HPDE6-E6E7 (cell line): Measurements from ENCODE around the gene LDLRAD2.
A peak's percentile ranks its signal among the peaks of the same experiment; 100 is the strongest.

Experiments used
- DNase-seq: peaks from one replicate; pipeline ENCODE4 v3.0.0; 2011; ENCODE audit warnings: missing footprints; ENCODE audit errors: extremely low spot score

Gene LDLRAD2

DNA sequence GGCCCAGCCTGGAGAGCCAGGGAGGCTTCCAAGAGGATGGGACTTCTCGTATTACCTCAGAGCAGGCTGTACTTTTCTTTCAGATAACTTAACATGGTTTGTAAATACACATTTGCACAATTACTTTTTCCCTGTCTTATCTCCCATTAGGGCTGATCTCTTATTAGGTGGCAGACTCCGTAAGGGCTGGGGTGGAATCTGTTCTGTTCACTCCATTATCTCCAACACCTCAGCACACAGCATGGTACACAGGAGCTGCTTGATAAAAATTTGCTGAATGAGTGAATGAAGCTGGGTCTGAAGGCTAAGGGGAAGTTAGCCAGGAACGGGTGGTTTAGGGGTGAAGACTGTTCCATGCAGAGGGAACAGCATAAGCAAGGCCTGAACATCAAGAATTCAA lies 48.9 kb downstream of the LDLRAD2 start:
- no peak for DNase-seq

- no peak for DNase-seq
These were observed 49.8 kb downstream of the LDLRAD2 start for GRCh38 chr1:21861602-21862429.

- no peak for DNase-seq
These were observed 51.9 kb downstream of the LDLRAD2 start for GRCh38 chr1:21863981-21864380.

GRCh38 chr1:21864730-21865129 lies 52.7 kb downstream of the LDLRAD2 start:
- no peak for DNase-seq

GRCh38 chr1:21865609-21865942 lies 53.5 kb downstream of the LDLRAD2 start:
- DNase-seq = no peak

- no peak for DNase-seq
These were observed 54.1 kb downstream of the LDLRAD2 start for GRCh38 chr1:21865943-21866706.

GRCh38 chr1:21866707-21867043 lies 54.6 kb downstream of the LDLRAD2 start:
- DNase-seq = no peak

GRCh38 chr1:21867451-21867996 lies 55.5 kb downstream of the LDLRAD2 start:
- no peak for DNase-seq

DNA sequence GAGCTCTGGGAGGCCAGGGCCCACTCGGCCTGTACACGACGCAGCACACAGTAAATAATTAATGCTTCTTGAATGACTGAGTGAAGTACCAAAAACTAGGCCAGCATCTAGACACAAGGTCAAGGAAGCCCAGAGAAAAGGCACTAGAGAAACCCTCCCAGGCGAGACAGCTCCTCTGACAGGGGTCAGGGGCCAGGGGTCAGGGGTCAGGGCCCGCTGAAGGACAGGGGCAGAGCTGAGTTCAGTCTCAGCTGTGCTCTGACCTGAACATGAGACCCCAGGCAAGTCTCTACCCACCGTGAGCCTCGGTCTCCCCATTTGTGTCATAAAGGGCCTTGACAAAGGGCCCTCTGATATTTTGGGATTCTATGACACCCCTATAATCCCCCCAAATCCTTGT lies 56.4 kb downstream of the LDLRAD2 start:
- no peak for DNase-seq

DNA sequence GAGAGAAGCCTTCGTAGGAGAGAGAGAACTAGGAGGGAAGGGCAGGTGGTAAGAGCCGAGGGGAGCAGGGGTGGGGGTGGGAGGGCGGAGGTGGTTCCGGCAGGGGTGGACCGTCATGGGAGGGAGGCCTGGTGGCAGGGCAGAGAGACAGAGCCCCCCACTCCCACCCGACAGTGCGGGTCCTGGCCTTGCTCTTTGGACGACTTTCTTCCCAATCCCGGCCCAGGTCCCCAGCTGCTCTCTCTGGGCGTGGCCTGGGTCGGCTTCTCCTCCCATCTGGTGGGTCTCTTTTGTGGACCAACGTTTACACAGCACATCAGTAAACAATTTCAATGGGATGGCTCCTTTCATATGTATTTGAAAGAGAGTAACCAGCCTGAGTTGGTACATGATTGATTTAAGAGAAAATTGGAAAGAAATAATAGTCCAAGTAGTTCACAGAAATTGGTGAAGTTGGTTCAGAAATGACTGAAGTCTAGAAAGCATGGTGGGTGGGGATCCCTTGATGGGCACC lies 56.9 kb downstream of the LDLRAD2 start:
- DNase-seq = no peak

DNA sequence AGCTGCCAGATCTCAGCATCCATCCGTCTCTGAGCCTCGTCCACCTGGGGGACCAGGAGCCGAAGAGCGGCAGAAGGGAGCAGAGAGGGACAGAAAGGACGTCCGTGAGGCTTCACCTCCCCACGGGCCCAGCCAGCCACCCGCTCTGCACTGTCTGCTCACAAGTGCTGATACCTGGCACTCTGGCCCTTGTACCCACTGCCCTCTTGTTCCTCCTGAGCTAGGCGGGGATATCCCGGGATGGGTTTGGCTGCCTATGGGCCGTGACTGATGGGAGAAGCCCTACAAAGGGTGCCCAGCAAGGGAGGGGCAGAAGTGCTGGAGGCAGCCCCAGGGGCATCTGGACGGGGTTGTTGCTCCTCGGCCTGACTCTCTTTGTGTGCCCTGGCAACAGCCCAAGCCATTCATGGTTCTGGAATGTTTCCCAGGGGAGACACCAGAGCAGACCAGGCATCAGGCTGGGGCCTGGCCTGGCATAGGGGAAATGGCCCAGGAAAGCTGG lies 57.6 kb downstream of the LDLRAD2 start:
- peak; percentile 96 for DNase-seq

GRCh38 chr1:21870611-21871010 lies 58.5 kb downstream of the LDLRAD2 start:
- no peak for DNase-seq

DNA sequence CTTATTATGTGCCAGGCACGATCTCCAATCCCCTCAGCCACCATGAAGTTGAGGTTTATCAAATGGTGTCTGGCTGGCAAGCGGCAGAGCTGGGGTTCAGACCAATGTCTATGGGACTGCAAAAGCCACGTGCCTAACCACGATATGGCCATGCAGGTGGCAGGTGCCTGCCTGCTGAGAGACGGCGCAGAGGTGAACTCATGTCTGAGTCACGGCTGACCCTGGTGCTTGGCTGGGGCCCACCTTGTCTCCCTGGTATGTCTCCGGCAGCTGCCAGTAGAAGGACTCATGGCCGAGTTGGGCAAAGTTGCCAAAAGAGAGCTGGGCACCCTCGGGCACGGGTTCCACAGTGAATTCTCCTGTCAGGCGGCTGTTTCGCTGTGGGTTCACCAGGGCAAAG lies 59.9 kb downstream of the LDLRAD2 start:
- DNase-seq = peak; percentile 75

- DNase-seq = no peak
These were observed 60.5 kb downstream of the LDLRAD2 start for GRCh38 chr1:21872445-21873079.

GRCh38 chr1:21873174-21873573 lies 61.1 kb downstream of the LDLRAD2 start:
- DNase-seq = no peak

GRCh38 chr1:21873761-21874160 lies 61.7 kb downstream of the LDLRAD2 start:
- no peak for DNase-seq

- DNase-seq = no peak
These were observed 62.3 kb downstream of the LDLRAD2 start for GRCh38 chr1:21874328-21874727.
